ENCODE data around the gene MYD88. TPM values are rescaled to one million over a fixed set of nuclear protein-coding genes. Genes with fewer than 3 reads are reported as not detected.

The MYD88 gene
- total RNA-seq, 1 donor from 2014 or later, result 70.2 TPM

GRCh38 chr3:38121832-38122461 lies 16.5 kb upstream of the MYD88 start:
- TF ChIP-seq CTCF (IDR thresholded peaks at IDR 0.05), result no peak
- DNase-seq, result no peak
- H3K27me3 ChIP-seq, result no peaks in the 10 kb centered on the region
- H3K4me1 ChIP-seq, result no peaks in the 10 kb centered on the region
- H3K27ac ChIP-seq, result no peak overlapping the region
- peaks cover 74% of the 10 kb centered on the region for H3K36me3 ChIP-seq
- no peaks in the 10 kb centered on the region for H3K9me3 ChIP-seq
- intact Hi-C loops (cut with DNase I), result no loop called here
- H3K4me3 ChIP-seq, result no peak overlapping the region
- no peak for ATAC-seq

- ATAC-seq, result no peak
- Histone ChIP-seq H3K9me3 (no peaks in the 10 kb centered on the region), H3K27me3 (no peaks in the 10 kb centered on the region), H3K4me3 (no peak overlapping the region), H3K4me1 (no peaks in the 10 kb centered on the region), H3K36me3 (peaks cover 83% of the 10 kb centered on the region), H3K27ac (no peak overlapping the region)
- intact Hi-C loops (cut with DNase I), result no loop called here
- no peak for TF ChIP-seq CTCF (IDR thresholded peaks at IDR 0.05)
- no peak for DNase-seq
Observed at GRCh38 chr3:38122712-38123290, 15.7 kb upstream of the MYD88 start.

GRCh38 chr3:38124324-38125122 lies 13.9 kb upstream of the MYD88 start:
- no peaks in the 10 kb centered on the region for H3K27me3 ChIP-seq
- H3K4me3 ChIP-seq, result no peak overlapping the region
- intact Hi-C loops (cut with DNase I), result no loop called here
- H3K27ac ChIP-seq, result no peak overlapping the region
- ATAC-seq (no peak), DNase-seq (no peak)
- no peak for TF ChIP-seq CTCF (IDR thresholded peaks at IDR 0.05)
- peaks cover 100% of the 10 kb centered on the region for H3K36me3 ChIP-seq
- H3K4me1 ChIP-seq, result peaks cover 8% of the 10 kb centered on the region
- no peaks in the 10 kb centered on the region for H3K9me3 ChIP-seq

- Histone ChIP-seq H3K9me3 (no peaks in the 10 kb centered on the region), H3K4me1 (peaks cover 8% of the 10 kb centered on the region), H3K36me3 (peaks cover 100% of the 10 kb centered on the region), H3K27me3 (no peaks in the 10 kb centered on the region), H3K27ac (no peak overlapping the region), H3K4me3 (no peak overlapping the region)
- ATAC-seq, result no peak
- intact Hi-C loops (cut with DNase I), result no loop called here
- DNase-seq, result no peak
- TF ChIP-seq CTCF (IDR thresholded peaks at IDR 0.05), result no peak
Observed at GRCh38 chr3:38125305-38126120, 12.9 kb upstream of the MYD88 start.

GRCh38 chr3:38126121-38126892 lies 12.2 kb upstream of the MYD88 start:
- peaks cover 100% of the 10 kb centered on the region for H3K36me3 ChIP-seq
- no peak for DNase-seq
- intact Hi-C loops (cut with DNase I), result no loop called here

More at GRCh38 chr3:38126121-38126892, 12.2 kb upstream of the MYD88 start:
- Histone ChIP-seq H3K27ac (no peak overlapping the region), H3K27me3 (no peaks in the 10 kb centered on the region), H3K4me3 (no peak overlapping the region), H3K9me3 (no peaks in the 10 kb centered on the region), H3K4me1 (peaks cover 8% of the 10 kb centered on the region)
- TF ChIP-seq CTCF (IDR thresholded peaks at IDR 0.05), result no peak
- ATAC-seq, result no peak

Measured in upper lobe of right lung (tissue), 1 donor.